ENCODE results near the gene DSCAM.
"Not testable (repeated sequence)": the region's sequence is repeated elsewhere in the genome, so short reads cannot be mapped to it uniquely, and the experiment has no call there.

Gene DSCAM

DNA sequence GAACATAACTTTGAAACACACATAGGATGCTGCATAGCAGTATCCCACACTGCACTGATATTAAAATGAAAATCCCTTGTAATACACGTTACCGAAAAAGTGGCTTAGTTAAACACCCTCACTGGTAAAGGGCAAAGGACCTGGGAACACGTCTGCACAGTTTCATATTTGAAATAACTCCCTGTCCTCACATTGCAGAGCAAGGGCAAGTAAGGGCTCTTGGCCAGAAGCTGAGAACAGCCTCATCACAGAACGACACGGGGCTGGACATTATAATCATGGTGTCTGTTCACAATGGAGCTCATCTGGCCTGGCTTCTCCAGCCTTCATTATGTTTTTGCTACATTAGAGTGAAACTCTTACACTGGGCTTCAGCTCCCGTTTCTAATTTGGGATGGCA is 772.8 kb downstream of the DSCAM start:
- no peak for DNase-seq

DNA sequence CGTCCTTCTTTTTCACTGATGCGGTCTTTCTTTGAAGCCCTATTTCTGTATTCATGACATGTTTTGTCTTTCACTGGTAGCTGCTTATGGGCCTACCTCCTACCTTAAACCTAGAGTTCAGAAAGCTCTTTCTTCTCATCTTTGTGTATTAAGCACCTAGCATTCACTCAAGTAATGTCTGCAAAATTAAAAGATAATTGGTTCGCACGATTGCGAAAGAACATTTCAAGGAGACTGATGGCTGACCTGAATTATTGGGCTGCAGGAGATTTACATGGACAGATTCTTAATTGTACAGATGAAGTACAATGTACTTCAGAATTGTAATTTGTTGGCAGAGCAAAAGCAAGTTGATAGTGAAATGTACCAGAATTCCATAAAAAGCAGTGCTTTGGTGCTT is 773.3 kb downstream of the DSCAM start:
- no peak for DNase-seq

- no peak for DNase-seq
Observed at GRCh38 chr21:40070871-40071270, 776.1 kb downstream of the DSCAM start.

- DNase-seq: no peak
Observed at GRCh38 chr21:40067751-40068150, 779.2 kb downstream of the DSCAM start.

DNA sequence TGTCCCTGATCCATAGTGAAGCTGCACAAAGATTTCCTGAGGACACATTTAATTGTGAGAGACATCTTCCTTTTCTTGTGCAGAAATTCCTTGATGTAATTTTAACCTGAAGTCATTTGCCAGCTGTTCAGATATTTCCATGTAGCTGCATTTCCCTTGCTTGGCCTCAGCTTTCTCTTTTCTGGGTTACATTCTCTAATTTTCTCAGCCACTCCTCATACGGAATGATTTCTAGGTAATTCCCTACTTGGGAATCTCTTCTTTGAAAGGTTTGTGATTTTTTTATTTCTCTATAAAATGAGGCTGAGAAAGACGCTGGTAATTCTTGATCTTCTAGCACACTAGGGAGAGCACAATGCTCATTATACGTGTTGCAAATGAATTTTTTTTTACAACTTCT is 780.7 kb downstream of the DSCAM start:
- DNase-seq: no peak

DNA sequence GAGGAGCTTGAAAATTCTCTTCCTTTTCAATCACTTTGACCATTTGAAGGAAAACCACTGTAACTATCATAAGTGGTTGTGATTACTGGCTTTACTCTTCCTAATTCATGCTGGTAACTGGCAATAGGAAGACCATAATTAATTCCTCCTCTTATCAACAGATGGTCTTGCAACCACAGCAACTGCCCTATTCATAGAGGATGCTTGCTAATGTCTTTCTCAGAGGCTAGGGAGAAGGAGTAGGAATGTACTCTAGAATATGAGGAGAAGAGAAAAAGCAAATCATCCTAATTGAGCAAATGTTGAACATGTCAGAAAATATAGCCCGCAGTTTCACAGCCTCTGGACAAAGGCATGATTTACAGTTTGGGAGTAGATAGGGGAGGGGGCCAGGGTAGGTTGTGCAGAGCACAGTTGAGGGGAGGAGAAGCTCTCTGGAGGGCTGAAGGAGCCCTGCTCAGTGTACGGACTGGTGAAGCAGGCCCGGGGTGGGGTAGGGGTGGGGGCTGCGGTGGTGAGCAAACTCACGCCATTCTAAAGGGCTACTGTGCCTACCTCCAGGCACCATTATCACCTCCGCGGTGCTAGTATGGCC is 786.8 kb downstream of the DSCAM start:
- no peak for DNase-seq

- DNase-seq: no peak
Observed at GRCh38 chr21:40057331-40057730, 789.6 kb downstream of the DSCAM start.

GRCh38 chr21:40056031-40056430 is 790.9 kb downstream of the DSCAM start:
- no peak for DNase-seq

DNA sequence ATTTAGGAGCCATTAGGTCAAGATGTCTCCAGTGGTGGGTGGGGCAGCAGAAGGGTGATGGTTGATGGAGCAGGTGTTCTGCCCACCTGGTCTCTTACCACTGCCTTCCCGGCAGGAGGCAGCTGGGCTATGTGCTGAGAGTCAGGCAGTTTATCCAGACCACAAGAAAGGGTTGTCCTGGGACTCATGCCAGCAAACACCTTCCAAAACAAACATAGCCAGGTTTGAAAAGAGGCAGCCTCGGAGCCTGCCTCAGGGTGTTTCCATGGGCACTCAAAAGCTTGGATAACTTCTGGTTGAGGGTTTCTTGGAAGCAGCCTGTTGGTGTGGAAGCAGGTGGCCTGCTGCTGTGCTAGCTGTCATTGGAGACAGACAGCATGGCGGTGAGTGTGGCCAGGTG is 792.6 kb downstream of the DSCAM start:
- DNase-seq: no peak

GRCh38 chr21:40053007-40053406 is 794.0 kb downstream of the DSCAM start:
- DNase-seq: no peak

DNA sequence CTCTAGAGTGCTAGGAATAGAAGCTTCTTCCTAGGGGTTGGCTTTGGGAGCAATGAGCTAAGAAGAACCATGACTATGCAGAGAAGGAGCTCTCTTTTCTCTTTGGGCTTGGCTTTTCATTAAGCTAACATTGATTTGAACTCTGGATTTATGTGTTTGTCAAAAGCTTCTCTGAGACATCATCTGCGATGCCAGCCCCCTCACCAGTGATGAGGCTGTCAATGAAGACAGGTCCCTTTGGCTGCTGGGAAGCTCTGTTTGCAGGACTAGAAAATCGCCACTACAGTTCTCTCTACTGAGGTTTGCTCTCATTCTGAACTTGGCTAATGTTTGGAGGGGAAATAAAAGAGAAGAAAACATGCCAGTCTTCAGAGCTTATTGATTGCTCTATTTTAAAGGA is 794.7 kb downstream of the DSCAM start:
- DNase-seq: no peak

- no peak for DNase-seq
Observed at GRCh38 chr21:40051801-40052200, 795.2 kb downstream of the DSCAM start.

- no peak for DNase-seq
Observed at GRCh38 chr21:40049931-40050290, 797.0 kb downstream of the DSCAM start.

GRCh38 chr21:40049031-40049930 is 797.7 kb downstream of the DSCAM start:
- DNase-seq: no peak

GRCh38 chr21:40047993-40048730 is 798.8 kb downstream of the DSCAM start:
- DNase-seq: no peak

- DNase-seq: no peak
Observed at GRCh38 chr21:40047211-40047610, 799.7 kb downstream of the DSCAM start.

- no peak for DNase-seq
Observed at GRCh38 chr21:40043866-40044265, 803.1 kb downstream of the DSCAM start.

DNA sequence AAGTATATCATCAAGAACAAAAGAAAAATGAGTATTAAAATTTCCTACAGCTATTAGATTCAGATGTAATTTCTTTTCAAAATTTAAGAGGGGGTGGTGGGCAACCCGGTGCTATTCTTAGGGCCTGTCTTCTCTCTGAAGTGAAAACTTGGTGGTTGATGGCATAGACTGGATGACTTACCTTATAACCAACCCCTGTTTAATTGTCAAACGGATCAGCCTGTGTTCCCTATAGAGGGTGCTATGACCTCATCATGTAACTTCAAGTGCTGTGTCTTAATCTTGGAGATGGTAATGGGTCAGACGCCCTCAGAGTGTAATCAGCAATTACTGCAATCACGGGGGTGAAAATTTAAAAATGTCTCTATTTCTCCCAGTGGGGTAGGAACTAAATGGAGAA is 803.5 kb downstream of the DSCAM start:
- no peak for DNase-seq

DNA sequence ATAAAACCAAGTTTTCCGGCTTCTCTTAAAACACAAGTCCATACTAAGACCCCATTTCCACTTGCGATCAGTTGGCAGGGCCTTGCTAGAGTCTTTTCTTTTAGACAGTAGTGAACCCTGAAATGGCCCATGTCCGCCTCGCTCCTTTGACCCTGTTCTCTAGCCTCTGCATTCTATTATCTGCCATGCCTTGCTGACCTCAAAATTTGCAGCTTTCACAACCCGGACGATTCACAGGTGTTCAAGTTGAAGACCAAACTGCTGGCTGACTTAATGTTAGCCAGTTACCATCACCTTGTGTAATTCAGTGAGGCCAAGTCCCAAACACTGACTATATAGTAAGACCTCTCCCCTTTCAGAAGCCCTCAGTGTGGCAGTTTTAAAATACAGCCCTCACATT is 805.5 kb downstream of the DSCAM start:
- DNase-seq: no peak

- not testable (repeated sequence) for DNase-seq
Observed at GRCh38 chr21:40033156-40033782, 813.7 kb downstream of the DSCAM start.

- no peak for DNase-seq
Observed at GRCh38 chr21:40029888-40030287, 817.1 kb downstream of the DSCAM start.

DNA sequence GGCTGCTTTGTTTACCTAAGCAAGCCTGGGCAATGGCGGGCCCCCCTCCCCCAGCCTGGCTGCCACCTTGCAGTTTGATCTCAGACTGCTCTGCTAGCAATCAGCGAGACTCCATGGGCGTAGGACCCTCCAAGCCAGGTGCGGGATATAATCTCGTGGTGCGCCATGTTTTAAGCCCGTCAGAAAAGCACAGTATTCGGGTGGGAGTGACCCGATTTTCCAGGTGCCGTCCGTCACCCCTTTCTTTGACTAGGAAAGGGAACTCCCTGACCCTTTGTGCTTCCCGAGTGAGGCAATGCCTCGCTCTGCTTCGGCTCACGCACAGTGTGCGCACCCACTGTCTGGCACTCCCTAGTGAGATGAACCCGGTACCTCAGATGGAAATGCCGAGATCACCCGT is 818.6 kb downstream of the DSCAM start:
- DNase-seq: not testable (repeated sequence)

Measured in CD4-positive, alpha-beta T cell treated with Interleukin-17A for 4 hours (primary cell).